H1 (cell line): ENCODE data around the gene PROK1. TPM values are rescaled to one million over a fixed set of nuclear protein-coding genes. Genes with fewer than 3 reads are reported as not detected.

Source experiments
- CTCF ChIA-PET: fragments of 300-600 bp; sonication (Branson Sonifier 250); formaldehyde crosslinking; loops from one replicate; lab custom pipeline; 2021; ENCODE audit not compliant: partially characterized antibody; lab: Charles Lee
- POLR2A ChIA-PET: fragments of 300-600 bp; sonication (Branson Sonifier 250); formaldehyde crosslinking; loops from one replicate; lab custom pipeline; 2021; ENCODE audit warnings: inconsistent platforms; ENCODE audit not compliant: partially characterized antibody; lab: Charles Lee
- DNase-seq, 2 experiments: peaks; one replicate each; pipeline versions ENCODE4 v3.0.0 to v3.0.0-alpha.2; 2010 to 2022; ENCODE audit warnings: low spot score in 2 of 2, low read depth in 1 of 2, mixed read lengths in 1 of 2
- FAIRE-seq: peaks from 2 replicates; lab custom pipeline; 2011; peaks lifted over from hg19 to GRCh38; lab: Jason Lieb, UNC
- H2AFZ ChIP-seq: 2 replicates; pipeline ENCODE4 v1.8.1; 2012; ENCODE audit warnings: low read length, inconsistent platforms
- H2AK5ac ChIP-seq: 2 replicates; pipeline ENCODE4 v1.6.1; 2013; ENCODE audit warnings: low read depth, low read length
- H2BK120ac ChIP-seq: replicated peaks from 2 replicates; pipeline ENCODE3; 2013; ENCODE audit warnings: low read depth, low read length, inconsistent platforms
- H2BK12ac ChIP-seq: 2 replicates; pipeline ENCODE4 v1.6.1; 2013; ENCODE audit warnings: low read depth, low read length
- H2BK15ac ChIP-seq: 2 replicates; pipeline ENCODE4 v1.6.1; 2013; ENCODE audit warnings: low read length
- H2BK20ac ChIP-seq: 2 replicates; pipeline ENCODE4 v1.6.1; 2013; ENCODE audit warnings: low read length
- H2BK5ac ChIP-seq: 2 replicates; pipeline ENCODE4 v1.6.1; 2013; ENCODE audit warnings: low read depth, low read length
- H3K14ac ChIP-seq: 2 replicates; pipeline ENCODE4 v1.6.1; 2013; ENCODE audit warnings: inconsistent platforms; ENCODE audit not compliant: insufficient read length
- H3K18ac ChIP-seq: 2 replicates; pipeline ENCODE4 v1.6.1; 2013; ENCODE audit warnings: low read length; ENCODE audit errors: extremely low read depth
- H3K23ac ChIP-seq: 2 replicates; pipeline ENCODE4 v1.6.1; 2013; ENCODE audit warnings: inconsistent platforms; ENCODE audit not compliant: insufficient read length
- H3K23me2 ChIP-seq: 2 replicates; pipeline ENCODE4 v1.6.1; 2013; ENCODE audit warnings: low read depth, low read length
- H3K27ac ChIP-seq: 2 replicates; pipeline ENCODE4 v1.6.1; 2011; ENCODE audit warnings: low read depth, low read length, inconsistent platforms
- H3K27me3 ChIP-seq, 4 experiments: replicated peaks in 1 of 4; 1 replicate in 1 of 4; 2 replicates in 3 of 4; pipeline versions ENCODE4 v1.6.1 to v1.8.1; 2011 to 2013; ENCODE audit warnings: low read length in 3 of 4, mild to moderate bottlenecking in 3 of 4, inconsistent platforms in 2 of 4, mixed read lengths in 2 of 4, moderate library complexity in 1 of 4; ENCODE audit not compliant: control insufficient read depth in 3 of 4, insufficient read depth in 3 of 4; ENCODE audit errors: extremely low read depth in 1 of 4
- H3K36me3 ChIP-seq, 4 experiments: 2 replicates each; pipeline versions ENCODE4 v1.6.1 to v1.8.1; 2011 to 2013; ENCODE audit warnings: mild to moderate bottlenecking in 4 of 4, low read length in 3 of 4, moderate library complexity in 2 of 4, control low read depth in 1 of 4, inconsistent platforms in 1 of 4; ENCODE audit not compliant: insufficient read depth in 4 of 4, control insufficient read depth in 2 of 4
- H3K4ac ChIP-seq: replicated peaks from 2 replicates; pipeline ENCODE3; 2013; ENCODE audit warnings: low read length, low read depth, mixed read lengths, inconsistent platforms; ENCODE audit not compliant: insufficient read length
- H3K4me1 ChIP-seq, 4 experiments: replicated peaks in 1 of 4; 1 replicate in 1 of 4; 2 replicates in 3 of 4; pipeline versions ENCODE4 v1.6.1 to v1.8.1; 2011 to 2013; ENCODE audit warnings: low read length in 3 of 4, inconsistent platforms in 2 of 4, mixed read lengths in 1 of 4; ENCODE audit not compliant: insufficient read depth in 4 of 4, control insufficient read depth in 3 of 4
- H3K4me2 ChIP-seq, 2 experiments: 2 replicates each; pipeline versions ENCODE4 v1.6.1 to v1.8.1; 2011 to 2013; ENCODE audit warnings: low read depth in 2 of 2, low read length in 2 of 2, control low read depth in 1 of 2, inconsistent platforms in 1 of 2, mild to moderate bottlenecking in 1 of 2; ENCODE audit not compliant: insufficient read depth in 1 of 2
- H3K4me3 ChIP-seq, 4 experiments: fragments of 200-600, 300-600 bp in 1 of 4; sonication (generic), shearing (Covaris generic), sonication (Bioruptor Twin) in 1 of 4; 2 replicates each; pipeline versions ENCODE4 v1.5.1 to v1.8.1; 2011 to 2016; ENCODE audit warnings: low read length in 4 of 4, low read depth in 3 of 4, control low read depth in 2 of 4, inconsistent platforms in 2 of 4, mild to moderate bottlenecking in 2 of 4, mixed read lengths in 1 of 4, moderate library complexity in 1 of 4; ENCODE audit not compliant: insufficient read depth in 2 of 4; ENCODE audit errors: extremely low read depth in 1 of 4
- H3K56ac ChIP-seq: replicated peaks from 2 replicates; pipeline ENCODE3; 2013; ENCODE audit warnings: low read depth, mild to moderate bottlenecking, mixed read lengths, low read length, inconsistent platforms; ENCODE audit not compliant: insufficient read length
- H3K79me1 ChIP-seq: 2 replicates; pipeline ENCODE4 v1.6.1; 2013; ENCODE audit warnings: low read depth, low read length, control low read depth
- H3K79me2 ChIP-seq, 2 experiments: 2 replicates each; pipeline versions ENCODE4 v1.6.1 to v1.8.1; 2012 to 2013; ENCODE audit warnings: low read length in 2 of 2, mild to moderate bottlenecking in 2 of 2, inconsistent platforms in 1 of 2; ENCODE audit not compliant: insufficient read depth in 2 of 2, control insufficient read depth in 1 of 2
- H3K9ac ChIP-seq, 4 experiments: replicated peaks in 1 of 4; 1 replicate in 1 of 4; 2 replicates in 3 of 4; pipeline versions ENCODE4 v1.6.1 to v1.8.1; 2011 to 2013; ENCODE audit warnings: low read depth in 3 of 4, low read length in 3 of 4, control low read depth in 2 of 4, mild to moderate bottlenecking in 2 of 4, moderate library complexity in 2 of 4, inconsistent platforms in 1 of 4; ENCODE audit errors: extremely low read depth in 1 of 4
- H3K9me3 ChIP-seq, 2 experiments: 2 replicates each; pipeline versions ENCODE4 v1.6.1 to v1.8.1; 2012 to 2013; ENCODE audit warnings: mild to moderate bottlenecking in 2 of 2, moderate library complexity in 2 of 2, control low read depth in 1 of 2, inconsistent platforms in 1 of 2, low read depth in 1 of 2, low read length in 1 of 2, mixed read lengths in 1 of 2; ENCODE audit not compliant: insufficient read depth in 2 of 2
- H4K20me1 ChIP-seq, 2 experiments: replicated peaks in 1 of 2; 2 replicates each; pipeline versions ENCODE3 to v1.8.1; 2011 to 2013; ENCODE audit warnings: inconsistent platforms in 2 of 2, low read length in 2 of 2, mild to moderate bottlenecking in 1 of 2; ENCODE audit not compliant: insufficient read depth in 2 of 2, control insufficient read depth in 1 of 2
- H4K5ac ChIP-seq: 2 replicates; pipeline ENCODE4 v1.6.1; 2013; ENCODE audit warnings: low read length, low read depth, mixed read lengths, inconsistent platforms; ENCODE audit not compliant: insufficient read length
- H4K8ac ChIP-seq: 2 replicates; pipeline ENCODE4 v1.8.0; 2013; ENCODE audit warnings: mild to moderate bottlenecking, moderate library complexity, low read length, inconsistent platforms; ENCODE audit not compliant: insufficient read depth; ENCODE audit errors: extremely low read depth
- H4K91ac ChIP-seq: replicated peaks from 2 replicates; pipeline ENCODE3; 2013; ENCODE audit warnings: low read length, mixed read lengths, inconsistent platforms; ENCODE audit not compliant: insufficient read length
- ATF3 ChIP-seq: IDR thresholded peaks from 2 replicates; pipeline ENCODE4 v1.6.1; 2011; ENCODE audit warnings: low read depth, mild to moderate bottlenecking, low read length; ENCODE audit not compliant: insufficient read depth
- CREB1 ChIP-seq: IDR thresholded peaks from 2 replicates; pipeline ENCODE4 v1.6.1; 2012; ENCODE audit warnings: inconsistent platforms
- JUND ChIP-seq: IDR thresholded peaks from 2 replicates; pipeline ENCODE4 v1.6.1; 2011; ENCODE audit warnings: mild to moderate bottlenecking, improper control_type of control experiment, low read length
- NRF1 ChIP-seq: IDR thresholded peaks from 2 replicates; pipeline ENCODE4 v1.6.1; 2011; ENCODE audit warnings: mild to moderate bottlenecking, low read depth, low read length, improper control_type of control experiment
- POLR2AphosphoS5 ChIP-seq: IDR thresholded peaks from 2 replicates; pipeline ENCODE4 v1.6.1; 2011; ENCODE audit warnings: low read depth, low read length
- SIN3A ChIP-seq, 2 experiments: IDR thresholded peaks in 1 of 2; conservative IDR thresholded peaks in 1 of 2; 2 replicates each; pipeline ENCODE4 v1.6.1; 2011 to 2012; ENCODE audit warnings: low read length in 2 of 2, improper control_type of control experiment in 1 of 2, low read depth in 1 of 2, mild to moderate bottlenecking in 1 of 2
- SIRT6 ChIP-seq: IDR thresholded peaks from one replicate; pipeline ENCODE4 v1.7.1; 2012; ENCODE audit warnings: low read length, inconsistent platforms
- SP1 ChIP-seq: IDR thresholded peaks from 2 replicates; pipeline ENCODE4 v1.6.1; 2011; ENCODE audit warnings: low read depth, low read length
- WGBS, 2 experiments: shearing (Covaris generic) in 1 of 2; methylation state at CpG; one replicate each; pipeline versions ENCODE4 v1.1.6 to v1.1.7; 2013 to 2015; ENCODE audit warnings: low lambda C conversion rate in 2 of 2, mixed read lengths in 2 of 2, inconsistent platforms in 1 of 2, low coverage in 1 of 2, missing lambda C conversion rate in 1 of 2; ENCODE audit not compliant: insufficient replicate concordance in 2 of 2, insufficient coverage in 1 of 2, insufficient read length in 1 of 2; ENCODE audit errors: extremely low coverage in 1 of 2, missing lambda C conversion rate in 1 of 2; 5-methylcytosine and 5-hydroxymethylcytosine counted together
- polyA plus RNA-seq, 7 experiments: library from polyadenylated mRNA; depleted of rRNA in 3 of 7; stranded (reverse) in 5 of 7; unstranded in 2 of 7; fragments of >200 nt in 5 of 7; fragments of 200-250 nt in 2 of 7; gene quantifications; 1 replicate in 5 of 7; 2 replicates in 1 of 7; 4 replicates in 1 of 7; pipeline versions ENCODE4 v1.2.1 to v1.2.3, GENCODE V29; 2011 to 2013; ENCODE audit warnings: missing spikeins in 2 of 7, mixed read lengths in 2 of 7
- total RNA-seq: library from RNA; stranded (reverse); fragmentation: NEBNext Ultra II Directional; extraction: Animal tissue kit (Norgen Biotek cat#: 25700); gene quantifications from 2 replicates; pipeline ENCODE4 v1.2.1, GENCODE V29; 2021
- TF ChIP-seq, protein P1 (sequence below): IDR thresholded peaks from 2 replicates; pipeline ENCODE4 v1.6.1; 2012; ENCODE audit warnings: inconsistent platforms

The PROK1 gene
- total and polyA plus RNA-seq, 2 of the 8 experiments (the other 6 are each of a cell fraction or from before 2014, with no cell fraction given), result 0.12 TPM; not detected in 1

DNA sequence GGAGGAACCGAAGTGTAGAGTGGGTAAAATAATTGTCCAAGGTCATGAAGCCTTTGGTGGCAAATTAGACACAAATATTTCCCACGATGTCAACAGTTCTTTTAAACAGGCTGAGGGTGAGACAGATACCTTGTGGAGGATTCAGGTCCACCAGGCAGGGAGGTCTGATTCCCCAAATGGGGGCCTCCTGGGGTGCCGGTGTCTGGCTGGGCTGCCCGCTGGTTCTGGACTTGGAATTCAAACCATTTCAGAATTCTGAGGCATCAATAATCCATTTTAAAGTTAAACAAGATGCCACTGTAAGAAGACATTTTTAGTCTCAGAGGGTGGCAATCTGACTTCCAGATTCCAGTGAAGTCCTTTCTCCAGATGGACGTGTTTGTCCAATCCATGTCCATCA is 52.5 kb downstream of the PROK1 start:
- CTCF ChIA-PET, result interaction anchor here (0.8 to 3.1 kb wide), 5 partner anchors 8 to 301 kb away, joined by 3 to 23 read pairs (median 4); no protein-coding TSS in a partner anchor
- WGBS, 2 experiments, result 92% methylated on average over 5 of the region's 5 CpGs; no CpG with 5 or more reads in 1 of the 2 experiments
- no peak for FAIRE-seq
- no peak for TF ChIP-seq CREB1
- TF ChIP-seq, protein P1, sequence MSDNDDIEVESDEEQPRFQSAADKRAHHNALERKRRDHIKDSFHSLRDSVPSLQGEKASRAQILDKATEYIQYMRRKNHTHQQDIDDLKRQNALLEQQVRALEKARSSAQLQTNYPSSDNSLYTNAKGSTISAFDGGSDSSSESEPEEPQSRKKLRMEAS, result no peak
- no peak for TF ChIP-seq SP1
- no peak for TF ChIP-seq NRF1
- no peak for TF ChIP-seq SIN3A (conservative IDR thresholded peaks at IDR 0.05 in 1 of 2, IDR thresholded peaks at IDR 0.05 in 1 of 2; ENCODE audit: low read depth in 1 of 2, low read length in 2 of 2)
- TF ChIP-seq ATF3, result no peak
- no peak for TF ChIP-seq SIRT6
- TF ChIP-seq JUND, result no peak
- TF ChIP-seq POLR2AphosphoS5, result no peak
- TF ChIP-seq, all 59 proteins: peak for 0
- Histone ChIP-seq H3K56ac (no peak overlapping the region), H3K36me3 (no peaks in the 10 kb centered on the region), H2AFZ (no peak overlapping the region), H3K9ac (no peak overlapping the region), H2BK5ac (no peak overlapping the region), H3K23ac (no peak overlapping the region), H2BK120ac (no peak overlapping the region), H3K4me2 (no peak overlapping the region), H3K4me3 (no peak overlapping the region), H3K18ac (no peak overlapping the region), H3K14ac (no peak overlapping the region), H3K23me2 (no peaks in the 10 kb centered on the region), H3K27me3 (no peaks in the 10 kb centered on the region; a peak in 2 of 7 replicates), H3K9me3 (no peaks in the 10 kb centered on the region), H3K27ac (no peak overlapping the region), H2BK15ac (no peak overlapping the region), H4K8ac (no peak overlapping the region), H2BK20ac (no peak overlapping the region), H4K91ac (no peak overlapping the region), H3K79me2 (no peaks in the 10 kb centered on the region), H4K5ac (no peak overlapping the region), H3K4me1 (peaks cover 0 to 7% (median 2%) of the 10 kb centered on the region in 4 experiments; a peak in 3 of 7 replicates), H2BK12ac (no peak overlapping the region), H3K4ac (no peak overlapping the region), H3K79me1 (no peaks in the 10 kb centered on the region), H4K20me1 (no peaks in the 10 kb centered on the region), H2AK5ac (no peak overlapping the region)
- DNase-seq, result no peak
- POLR2A ChIA-PET, result no interaction called here
